DMS114 treated with DMSO at 0.1 percent for 48 hours (cell line): ENCODE results near the gene TMEM154.

ENCODE experiments used
- DNase-seq: peaks from one replicate; lab custom pipeline; 2025; ENCODE audit not compliant: unreplicated experiment; lab: John Stamatoyannopoulos, UW

Gene TMEM154

DNA sequence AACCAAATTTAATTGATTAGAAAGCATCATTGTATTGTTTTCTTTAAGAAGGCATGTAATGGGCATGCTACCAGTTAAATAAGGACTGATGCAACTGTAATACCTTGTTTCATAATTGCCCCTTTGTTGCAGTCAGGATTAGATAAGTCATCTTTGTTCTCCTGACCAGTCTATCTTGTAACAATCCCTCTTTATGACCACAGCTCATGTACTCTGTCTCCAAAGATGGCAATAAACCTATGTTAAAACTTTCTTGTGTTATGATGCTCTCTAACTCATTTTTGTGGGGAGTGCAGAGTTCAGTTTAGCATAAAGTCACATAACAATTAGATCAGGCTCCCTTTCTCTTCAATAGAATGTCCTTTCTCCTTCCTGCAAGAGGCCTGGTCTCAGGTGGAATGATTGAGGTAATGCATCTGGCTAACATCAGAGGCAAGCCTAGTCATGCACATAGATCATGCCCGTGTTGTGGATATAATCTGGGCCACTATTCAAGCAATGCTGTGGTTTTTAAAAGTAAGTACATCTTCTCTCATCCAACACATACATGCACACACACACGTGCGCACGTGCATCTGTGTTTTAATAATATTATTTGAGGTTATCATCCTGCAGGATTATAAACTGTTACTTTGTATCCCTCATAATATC, 45.6 kb downstream of the TMEM154 start:
- no peak for DNase-seq

DNA sequence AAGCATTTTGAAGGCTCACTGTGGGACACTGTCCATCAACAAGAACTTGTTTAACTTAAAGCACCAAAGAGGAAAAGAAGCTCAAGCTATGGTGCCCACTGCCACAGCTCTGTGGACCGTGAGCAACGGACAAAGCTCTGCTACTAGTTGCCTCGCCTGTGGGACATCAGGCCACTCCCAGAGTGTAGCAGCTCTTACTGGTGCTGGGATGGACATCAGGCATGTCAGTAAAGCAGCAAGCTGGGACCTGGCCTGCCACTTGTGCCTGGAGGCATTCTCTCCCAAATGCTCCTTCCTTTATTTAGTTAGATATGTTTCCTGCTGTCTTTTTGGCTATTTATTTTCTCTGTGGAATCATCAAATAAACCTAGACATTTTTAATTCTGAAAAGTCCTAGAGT, 46.7 kb downstream of the TMEM154 start:
- no peak for DNase-seq

DNA sequence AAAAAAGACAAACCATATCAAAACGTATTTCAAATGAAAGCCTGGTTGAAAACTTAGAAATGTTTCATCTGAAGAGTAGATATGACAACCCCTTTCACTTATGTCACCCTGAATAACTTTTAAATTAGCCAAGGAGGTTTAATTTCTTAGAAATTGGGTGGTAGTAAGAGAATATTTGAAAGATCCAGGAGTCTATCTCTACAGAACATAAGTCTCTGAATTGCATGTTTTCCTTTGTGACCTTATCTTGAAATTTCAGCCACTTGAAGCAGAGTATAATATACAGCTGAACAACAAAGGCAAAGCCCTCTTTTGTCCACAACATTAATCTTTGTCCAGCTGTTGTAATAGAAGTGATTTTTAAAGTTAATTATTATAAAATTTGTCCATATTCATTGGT, 49.5 kb downstream of the TMEM154 start:
- DNase-seq: no peak

- no peak for DNase-seq
Observed at GRCh38 chr4:152629908-152630307, 49.9 kb downstream of the TMEM154 start.

GRCh38 chr4:152628128-152628527, 51.7 kb downstream of the TMEM154 start:
- no peak for DNase-seq

GRCh38 chr4:152626790-152627189, 53.0 kb downstream of the TMEM154 start:
- no peak for DNase-seq

- DNase-seq: no peak
Observed at GRCh38 chr4:152620915-152621314, 58.9 kb downstream of the TMEM154 start.

GRCh38 chr4:152620218-152620617, 59.6 kb downstream of the TMEM154 start:
- no peak for DNase-seq

DNA sequence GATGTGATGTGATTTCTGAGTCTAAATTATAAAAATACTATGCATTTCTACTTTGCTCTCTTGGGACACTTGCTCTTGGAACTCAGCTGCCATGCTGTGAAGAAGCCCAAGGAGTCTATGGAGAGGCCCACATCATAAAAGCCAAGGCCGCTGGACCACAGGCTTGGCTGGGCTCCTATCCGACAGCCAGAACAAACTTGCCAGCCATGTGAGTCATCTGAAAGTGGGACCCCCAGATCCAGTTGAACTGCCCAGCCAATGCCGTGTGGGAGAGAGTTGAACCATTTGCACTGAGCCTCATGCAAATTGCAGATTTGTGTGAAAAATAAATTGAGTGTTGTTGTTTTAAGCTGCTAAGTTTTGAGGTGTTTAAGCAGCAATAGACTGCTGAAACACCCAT, 60.2 kb downstream of the TMEM154 start:
- no peak for DNase-seq

DNA sequence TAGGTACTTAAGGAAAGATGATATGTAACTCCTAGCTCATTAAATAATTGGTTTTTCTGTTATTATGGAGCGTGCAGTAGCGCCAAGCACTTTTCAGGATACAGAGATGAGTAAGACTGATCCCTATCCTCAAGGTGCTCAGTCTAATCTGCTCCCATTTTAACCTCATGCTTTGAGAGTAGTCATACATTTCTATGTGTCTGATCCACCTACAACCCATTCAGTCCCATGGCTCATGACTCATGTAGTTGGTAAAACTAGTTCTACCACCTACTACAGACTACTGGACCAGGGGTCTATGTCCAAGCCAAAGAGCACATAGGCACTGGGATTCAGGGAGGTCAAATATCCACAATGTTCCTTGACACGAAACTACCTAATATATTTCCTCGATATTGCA, 60.8 kb downstream of the TMEM154 start:
- DNase-seq: no peak

- DNase-seq: no peak
Observed at GRCh38 chr4:152616804-152617203, 63.0 kb downstream of the TMEM154 start.

DNA sequence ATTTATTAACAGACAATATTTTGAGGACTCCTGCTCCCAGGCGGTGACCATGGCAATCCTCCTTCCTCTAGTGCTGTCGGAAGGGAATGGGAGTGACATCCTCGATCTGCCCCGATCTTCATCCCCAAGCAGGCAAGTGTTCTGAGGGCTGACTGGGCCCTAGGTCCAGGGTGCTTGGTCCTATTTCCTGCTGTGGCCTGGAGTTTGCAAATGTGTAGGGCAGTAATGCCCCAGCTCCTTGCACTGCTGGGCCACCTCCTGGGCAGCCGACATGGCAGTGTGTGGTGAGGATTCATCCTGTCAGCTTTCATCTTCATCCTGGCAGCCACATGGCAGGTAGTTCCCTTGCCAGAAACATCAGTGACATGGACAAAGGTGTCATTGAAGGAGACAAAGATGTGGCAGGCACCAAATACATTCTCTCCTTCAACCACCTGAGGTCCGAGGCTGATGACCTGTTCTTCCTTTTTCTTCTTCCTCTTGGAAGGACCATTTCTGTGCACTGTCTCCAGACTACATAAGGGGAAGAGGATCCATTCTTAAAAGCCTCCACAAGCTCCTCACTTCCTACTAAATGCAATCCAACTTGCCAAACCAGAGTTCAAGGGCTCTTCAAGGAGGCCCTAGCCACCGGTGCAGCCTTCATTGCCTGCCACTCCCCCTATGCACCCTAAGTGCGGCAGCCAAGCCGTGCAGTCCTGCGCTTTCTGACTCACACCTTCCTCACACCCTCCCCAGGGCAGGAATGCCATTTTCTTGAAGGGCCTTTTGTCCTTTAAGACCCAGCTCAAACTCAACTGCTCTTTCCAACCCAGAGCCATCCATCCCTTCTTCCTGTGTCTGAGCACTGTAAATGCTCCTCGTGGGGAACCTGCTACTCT, 65.7 kb downstream of the TMEM154 start:
- no peak for DNase-seq

GRCh38 chr4:152613351-152613750, 66.4 kb downstream of the TMEM154 start:
- DNase-seq: no peak

- DNase-seq: no peak
Observed at GRCh38 chr4:152610131-152610530, 69.7 kb downstream of the TMEM154 start.

- DNase-seq: no peak
Observed at GRCh38 chr4:152609481-152609880, 70.3 kb downstream of the TMEM154 start.

DNA sequence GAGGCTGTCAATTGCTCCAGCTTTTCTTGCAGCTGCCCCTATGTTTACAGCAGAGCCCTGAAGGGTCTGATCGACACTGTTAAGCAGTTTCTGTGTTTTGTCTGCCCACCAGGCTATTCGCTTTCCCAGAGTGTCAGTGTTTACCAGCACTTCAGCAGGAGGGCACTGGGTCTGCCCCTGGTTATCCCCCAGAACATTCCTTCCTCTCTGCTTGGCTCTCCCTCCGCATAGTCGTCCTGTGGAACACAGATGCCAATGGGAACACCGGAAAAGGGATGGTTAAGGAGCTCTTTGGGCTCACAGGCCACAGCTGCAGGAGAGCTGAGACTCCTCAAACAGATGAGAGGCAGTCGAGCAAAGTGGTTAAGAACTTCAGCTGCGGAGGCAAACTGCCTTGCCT, 72.6 kb downstream of the TMEM154 start:
- no peak for DNase-seq

DNA sequence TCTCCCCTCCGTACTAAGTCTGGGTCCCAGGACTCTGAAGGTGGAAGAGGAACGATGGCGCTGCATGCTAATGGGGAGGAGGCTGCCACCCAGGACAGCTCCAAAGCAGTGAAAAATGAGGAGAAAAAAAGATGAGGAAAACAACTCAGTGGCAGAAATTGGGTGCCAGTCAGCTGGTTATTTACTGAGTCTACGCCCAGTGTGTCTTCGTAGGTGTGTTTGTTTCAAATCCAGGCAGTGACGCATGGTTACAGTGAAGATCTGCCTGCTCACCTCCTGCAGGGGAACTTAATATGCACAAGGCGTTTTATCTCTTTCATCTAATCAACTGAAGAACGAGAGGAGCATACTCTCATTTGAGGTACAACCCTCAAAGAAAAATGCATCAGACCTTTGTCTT, 73.0 kb downstream of the TMEM154 start:
- DNase-seq: no peak

DNA sequence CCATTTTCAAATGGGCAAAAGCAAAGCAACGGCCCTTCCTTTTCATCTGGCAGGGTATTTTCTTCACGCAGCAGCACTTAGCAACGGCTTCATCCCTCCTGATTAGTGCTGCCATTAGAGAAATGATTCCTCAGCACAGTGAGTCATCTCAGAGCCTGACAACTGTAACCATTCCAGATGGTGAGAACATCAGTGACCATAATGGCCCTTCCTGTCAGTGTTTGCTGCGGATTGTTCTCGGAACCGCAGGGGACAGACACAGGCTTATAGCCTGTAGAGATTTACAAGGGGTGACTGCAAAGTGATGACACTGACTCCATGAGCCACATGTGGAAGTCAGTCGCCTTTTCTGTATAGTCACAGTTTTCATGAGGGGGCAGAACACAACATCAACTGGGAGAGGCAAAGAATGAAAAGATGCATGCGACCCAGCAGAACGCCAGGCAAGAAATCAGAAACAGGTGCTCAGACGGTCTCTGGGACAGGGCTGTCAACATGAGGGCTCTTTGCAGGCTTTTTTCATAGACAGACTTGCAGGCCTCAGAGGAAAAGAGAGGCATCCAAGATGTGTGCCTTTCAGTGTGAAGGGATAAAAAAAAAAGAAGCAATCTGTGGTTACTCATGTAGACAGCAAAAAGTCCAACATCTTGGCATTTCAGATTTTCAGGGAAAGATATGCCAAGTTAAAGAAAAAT, 74.0 kb downstream of the TMEM154 start:
- no peak for DNase-seq

DNA sequence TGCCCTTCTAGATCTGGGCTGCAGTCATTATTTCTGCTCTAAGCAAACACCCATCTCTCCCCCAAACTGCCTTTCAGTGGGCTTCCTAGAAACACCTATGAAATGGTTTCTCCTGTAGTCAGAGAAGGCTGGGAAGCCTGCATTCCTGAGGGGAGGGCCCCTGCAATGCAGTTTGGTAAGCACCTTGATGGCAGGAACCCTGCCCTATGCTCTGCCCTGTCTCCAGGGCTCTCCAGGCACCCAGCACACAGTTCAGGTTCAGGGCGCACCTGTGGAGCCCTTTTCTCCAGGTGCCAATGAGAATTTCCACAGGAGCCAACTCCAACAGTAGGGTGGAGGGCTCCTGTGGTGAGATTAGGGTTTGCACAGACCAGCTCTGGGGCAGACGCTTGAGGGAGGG, 74.8 kb downstream of the TMEM154 start:
- no peak for DNase-seq

GRCh38 chr4:152601156-152601555, 78.6 kb downstream of the TMEM154 start:
- no peak for DNase-seq

GRCh38 chr4:152599636-152600035, 80.2 kb downstream of the TMEM154 start:
- no peak for DNase-seq

DNA sequence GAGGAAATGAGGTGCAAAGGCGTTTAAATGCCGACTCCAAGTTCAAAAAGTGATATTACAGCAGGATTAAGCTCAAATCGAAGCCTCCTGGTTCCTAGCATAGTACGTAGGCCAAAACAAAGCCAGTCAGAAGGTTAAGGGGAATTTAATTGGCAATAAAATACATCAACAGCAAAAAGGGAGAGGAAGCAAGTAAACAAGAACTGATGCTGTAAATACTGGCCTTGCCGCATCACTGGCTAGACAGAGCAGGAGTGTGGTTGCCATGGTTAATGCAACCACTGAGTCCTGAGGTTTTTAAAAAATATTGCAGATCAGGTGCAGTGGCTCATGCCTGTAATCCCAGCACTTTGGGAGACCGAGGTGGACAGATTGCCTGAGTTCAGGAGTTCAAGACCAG, 80.7 kb downstream of the TMEM154 start:
- DNase-seq: no peak
